Liver (tissue), 9 donors: ENCODE results near the gene MEGF11. TPM values are rescaled to one million over a fixed set of nuclear protein-coding genes. Genes with fewer than 3 reads are reported as not detected.

Experiments
- DNase-seq: peaks from one replicate; pipeline ENCODE4 v3.0.0-alpha.2; 2017; ENCODE audit warnings: low spot score
- H3K27ac ChIP-seq, 2 donors: one replicate each; pipeline ENCODE4 v1.7.0; 2013; ENCODE audit warnings: inconsistent platforms in 2 of 2, low read length in 2 of 2, control low read depth in 1 of 2, low read depth in 1 of 2, mild to moderate bottlenecking in 1 of 2
- H3K27me3 ChIP-seq, 4 donors: one replicate each; pipeline versions ENCODE4 v1.6.1 to v1.7.0; 2013; ENCODE audit warnings: low read length in 3 of 4, inconsistent platforms in 1 of 4, mild to moderate bottlenecking in 1 of 4, moderate library complexity in 1 of 4; ENCODE audit not compliant: control insufficient read depth in 4 of 4, insufficient read depth in 4 of 4
- H3K36me3 ChIP-seq, 4 donors: one replicate each; pipeline versions ENCODE4 v1.6.1 to v1.7.0; 2013; ENCODE audit warnings: low read length in 3 of 4, mild to moderate bottlenecking in 3 of 4, low read depth in 1 of 4, moderate library complexity in 1 of 4; ENCODE audit not compliant: control insufficient read depth in 4 of 4, insufficient read depth in 3 of 4
- H3K4me1 ChIP-seq, 4 donors: one replicate each; pipeline versions ENCODE4 v1.6.1 to v1.7.0; 2013; ENCODE audit warnings: low read length in 3 of 4, mild to moderate bottlenecking in 3 of 4, moderate library complexity in 1 of 4; ENCODE audit not compliant: control insufficient read depth in 4 of 4, insufficient read depth in 4 of 4
- H3K4me3 ChIP-seq, 3 donors: one replicate each; pipeline versions ENCODE4 v1.6.1 to v1.7.0; 2013; ENCODE audit warnings: low read length in 3 of 3, control low read depth in 1 of 3, low read depth in 1 of 3, mild to moderate bottlenecking in 1 of 3
- H3K9ac ChIP-seq, 2 donors: one replicate each; pipeline ENCODE4 v1.7.0; 2013; ENCODE audit warnings: low read length in 2 of 2, mild to moderate bottlenecking in 2 of 2, moderate library complexity in 2 of 2, control low read depth in 1 of 2, low read depth in 1 of 2
- H3K9me3 ChIP-seq, 4 donors: one replicate each; pipeline versions ENCODE4 v1.6.1 to v1.7.0; 2013; ENCODE audit warnings: low read length in 3 of 4; ENCODE audit not compliant: control insufficient read depth in 4 of 4
- EGR1 ChIP-seq, 2 donors: IDR thresholded peaks; 2 replicates each; pipeline ENCODE4 v1.6.1; 2016 to 2018; ENCODE audit warnings: antibody characterized with exemption in 2 of 2, low read depth in 2 of 2
- FOXA1 ChIP-seq: IDR thresholded peaks from 2 replicates; pipeline ENCODE4 v1.6.1; 2016; ENCODE audit warnings: antibody characterized with exemption
- FOXA2 ChIP-seq: IDR thresholded peaks from 2 replicates; pipeline ENCODE4 v1.6.1; 2016; ENCODE audit warnings: antibody characterized with exemption
- GABPA ChIP-seq, 2 donors: IDR thresholded peaks in 1 of 2; conservative IDR thresholded peaks in 1 of 2; 2 replicates each; pipeline ENCODE4 v1.6.1; 2016; ENCODE audit warnings: antibody characterized with exemption in 2 of 2, mild to moderate bottlenecking in 1 of 2, moderate library complexity in 1 of 2
- HNF4A ChIP-seq, 2 donors: conservative IDR thresholded peaks; 2 replicates each; pipeline ENCODE4 v1.6.1; 2016; ENCODE audit warnings: antibody characterized with exemption in 2 of 2, mild to moderate bottlenecking in 2 of 2
- HNF4G ChIP-seq: IDR thresholded peaks from 2 replicates; pipeline ENCODE4 v1.6.1; 2016; ENCODE audit warnings: antibody characterized with exemption
- JUND ChIP-seq, 2 donors: IDR thresholded peaks; 2 replicates each; pipeline ENCODE4 v1.6.1; 2016; ENCODE audit warnings: antibody characterized with exemption in 2 of 2
- NR2F2 ChIP-seq: IDR thresholded peaks from 2 replicates; pipeline ENCODE4 v1.6.1; 2016; ENCODE audit warnings: antibody characterized with exemption
- RAD21 ChIP-seq, 2 donors: IDR thresholded peaks; 2 replicates each; pipeline ENCODE4 v1.6.1; 2016; ENCODE audit warnings: antibody characterized with exemption in 2 of 2, mild to moderate bottlenecking in 2 of 2
- RXRA ChIP-seq, 2 donors: IDR thresholded peaks; 2 replicates each; pipeline ENCODE4 v1.6.1; 2017 to 2018; ENCODE audit warnings: antibody characterized with exemption in 2 of 2, mild to moderate bottlenecking in 1 of 2
- SP1 ChIP-seq: IDR thresholded peaks from 2 replicates; pipeline ENCODE4 v1.6.1; 2018; ENCODE audit warnings: antibody characterized with exemption, mild to moderate bottlenecking
- TAF1 ChIP-seq: conservative IDR thresholded peaks from 2 replicates; pipeline ENCODE4 v1.6.1; 2016; ENCODE audit warnings: antibody characterized with exemption, mild to moderate bottlenecking
- YY1 ChIP-seq: IDR thresholded peaks from 2 replicates; pipeline ENCODE4 v1.6.1; 2016; ENCODE audit warnings: antibody characterized with exemption, mild to moderate bottlenecking
- WGBS: extraction: QIAGEN DNeasy Blood & Tissue Kit; methylation state at CpG from one replicate; pipeline ENCODE4 v1.1.7; 2013; 5-methylcytosine and 5-hydroxymethylcytosine counted together
- polyA plus RNA-seq, 2 donors: library from polyadenylated mRNA; stranded (reverse) in 1 of 2; unstranded in 1 of 2; fragments of 200-250 nt in 1 of 2; fragments of >200 nt in 1 of 2; fragmentation: Nextera tagmentation in 1 of 2; extraction: Ambion mirVana in 1 of 2; gene quantifications; one replicate each; pipeline versions ENCODE4 v1.2.1 to v1.2.3, GENCODE V29; 2013 to 2015
- total RNA-seq, 2 donors: library from RNA; depleted of rRNA; stranded (reverse); fragments of >200 nt; gene quantifications; one replicate each; pipeline ENCODE4 v1.2.3, GENCODE V29; 2014
- TF ChIP-seq, protein P1 (sequence below): fragments of 150-350 bp; IDR thresholded peaks from 2 replicates; pipeline ENCODE4 v1.5.1; 2017; ENCODE audit warnings: improper control_type of control experiment, low read depth, low read length; ENCODE audit not compliant: missing input control
- TF ChIP-seq, protein P2 (sequence below): IDR thresholded peaks from 2 replicates; pipeline ENCODE4 v1.6.1; 2016; ENCODE audit warnings: antibody characterized with exemption
- TF ChIP-seq, protein P3 (sequence below): IDR thresholded peaks from 2 replicates; pipeline ENCODE4 v1.6.1; 2016; ENCODE audit warnings: antibody characterized with exemption, mild to moderate bottlenecking
- donor health status: healthy.
- donor health status: healthy.
- donor health status: healthy.
- donor health status: healthy.
- donor health status: healthy.

Gene MEGF11
- total and polyA plus RNA-seq, 4 donors, result under 0.01 to 0.51 (median 0.03) TPM; not detected in 1

DNA sequence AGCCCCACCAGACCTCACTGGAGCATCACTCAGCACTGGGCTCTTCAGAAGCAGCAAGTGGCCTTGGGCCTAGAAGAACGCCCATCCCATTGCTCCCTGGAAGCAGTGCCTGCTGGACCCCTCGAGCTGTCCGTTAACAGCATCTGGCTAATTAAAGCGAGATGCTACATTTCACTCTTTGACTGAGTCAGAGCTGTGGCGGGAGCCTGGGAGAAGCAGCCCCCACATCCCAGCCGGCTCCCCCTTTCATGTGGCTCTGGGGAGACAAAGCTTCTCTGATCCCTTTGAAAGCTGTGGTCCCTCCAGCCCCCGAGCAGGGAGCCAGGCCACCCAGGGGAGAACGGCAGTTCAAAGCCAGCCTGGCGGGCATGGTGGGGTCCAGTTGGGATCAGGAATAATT lies 103.7 kb downstream of the MEGF11 start:
- no peak for DNase-seq
- Histone ChIP-seq H3K27me3 (no peaks in the 10 kb centered on the region), H3K27ac (no peak overlapping the region), H3K9ac (no peak overlapping the region), H3K4me3 (no peak overlapping the region), H3K36me3 (no peaks in the 10 kb centered on the region), H3K4me1 (no peaks in the 10 kb centered on the region), H3K9me3 (no peaks in the 10 kb centered on the region)
- 82% methylated on average over 9 of the region's 9 CpGs for WGBS
- TF ChIP-seq, protein P1, sequence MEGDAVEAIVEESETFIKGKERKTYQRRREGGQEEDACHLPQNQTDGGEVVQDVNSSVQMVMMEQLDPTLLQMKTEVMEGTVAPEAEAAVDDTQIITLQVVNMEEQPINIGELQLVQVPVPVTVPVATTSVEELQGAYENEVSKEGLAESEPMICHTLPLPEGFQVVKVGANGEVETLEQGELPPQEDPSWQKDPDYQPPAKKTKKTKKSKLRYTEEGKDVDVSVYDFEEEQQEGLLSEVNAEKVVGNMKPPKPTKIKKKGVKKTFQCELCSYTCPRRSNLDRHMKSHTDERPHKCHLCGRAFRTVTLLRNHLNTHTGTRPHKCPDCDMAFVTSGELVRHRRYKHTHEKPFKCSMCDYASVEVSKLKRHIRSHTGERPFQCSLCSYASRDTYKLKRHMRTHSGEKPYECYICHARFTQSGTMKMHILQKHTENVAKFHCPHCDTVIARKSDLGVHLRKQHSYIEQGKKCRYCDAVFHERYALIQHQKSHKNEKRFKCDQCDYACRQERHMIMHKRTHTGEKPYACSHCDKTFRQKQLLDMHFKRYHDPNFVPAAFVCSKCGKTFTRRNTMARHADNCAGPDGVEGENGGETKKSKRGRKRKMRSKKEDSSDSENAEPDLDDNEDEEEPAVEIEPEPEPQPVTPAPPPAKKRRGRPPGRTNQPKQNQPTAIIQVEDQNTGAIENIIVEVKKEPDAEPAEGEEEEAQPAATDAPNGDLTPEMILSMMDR, result no peak
- no peak for TF ChIP-seq RXRA (IDR thresholded peaks at IDR 0.05)
- TF ChIP-seq EGR1 (IDR thresholded peaks at IDR 0.05; ENCODE audit: low read depth in 2 of 2), result no peak
- TF ChIP-seq HNF4G, result no peak
- TF ChIP-seq JUND (IDR thresholded peaks at IDR 0.05), result no peak
- TF ChIP-seq, protein P2, sequence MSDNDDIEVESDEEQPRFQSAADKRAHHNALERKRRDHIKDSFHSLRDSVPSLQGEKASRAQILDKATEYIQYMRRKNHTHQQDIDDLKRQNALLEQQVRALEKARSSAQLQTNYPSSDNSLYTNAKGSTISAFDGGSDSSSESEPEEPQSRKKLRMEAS, result no peak
- TF ChIP-seq FOXA1, result no peak
- TF ChIP-seq RAD21 (IDR thresholded peaks at IDR 0.05), result no peak
- no peak for TF ChIP-seq SP1
- TF ChIP-seq YY1, result no peak
- TF ChIP-seq, protein P3, sequence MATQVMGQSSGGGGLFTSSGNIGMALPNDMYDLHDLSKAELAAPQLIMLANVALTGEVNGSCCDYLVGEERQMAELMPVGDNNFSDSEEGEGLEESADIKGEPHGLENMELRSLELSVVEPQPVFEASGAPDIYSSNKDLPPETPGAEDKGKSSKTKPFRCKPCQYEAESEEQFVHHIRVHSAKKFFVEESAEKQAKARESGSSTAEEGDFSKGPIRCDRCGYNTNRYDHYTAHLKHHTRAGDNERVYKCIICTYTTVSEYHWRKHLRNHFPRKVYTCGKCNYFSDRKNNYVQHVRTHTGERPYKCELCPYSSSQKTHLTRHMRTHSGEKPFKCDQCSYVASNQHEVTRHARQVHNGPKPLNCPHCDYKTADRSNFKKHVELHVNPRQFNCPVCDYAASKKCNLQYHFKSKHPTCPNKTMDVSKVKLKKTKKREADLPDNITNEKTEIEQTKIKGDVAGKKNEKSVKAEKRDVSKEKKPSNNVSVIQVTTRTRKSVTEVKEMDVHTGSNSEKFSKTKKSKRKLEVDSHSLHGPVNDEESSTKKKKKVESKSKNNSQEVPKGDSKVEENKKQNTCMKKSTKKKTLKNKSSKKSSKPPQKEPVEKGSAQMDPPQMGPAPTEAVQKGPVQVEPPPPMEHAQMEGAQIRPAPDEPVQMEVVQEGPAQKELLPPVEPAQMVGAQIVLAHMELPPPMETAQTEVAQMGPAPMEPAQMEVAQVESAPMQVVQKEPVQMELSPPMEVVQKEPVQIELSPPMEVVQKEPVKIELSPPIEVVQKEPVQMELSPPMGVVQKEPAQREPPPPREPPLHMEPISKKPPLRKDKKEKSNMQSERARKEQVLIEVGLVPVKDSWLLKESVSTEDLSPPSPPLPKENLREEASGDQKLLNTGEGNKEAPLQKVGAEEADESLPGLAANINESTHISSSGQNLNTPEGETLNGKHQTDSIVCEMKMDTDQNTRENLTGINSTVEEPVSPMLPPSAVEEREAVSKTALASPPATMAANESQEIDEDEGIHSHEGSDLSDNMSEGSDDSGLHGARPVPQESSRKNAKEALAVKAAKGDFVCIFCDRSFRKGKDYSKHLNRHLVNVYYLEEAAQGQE, result no peak
- TF ChIP-seq GABPA (IDR thresholded peaks at IDR 0.05 in 1 of 2, conservative IDR thresholded peaks at IDR 0.05 in 1 of 2), result no peak
- TF ChIP-seq NR2F2, result no peak
- TF ChIP-seq HNF4A (conservative IDR thresholded peaks at IDR 0.05), result no peak

DNA sequence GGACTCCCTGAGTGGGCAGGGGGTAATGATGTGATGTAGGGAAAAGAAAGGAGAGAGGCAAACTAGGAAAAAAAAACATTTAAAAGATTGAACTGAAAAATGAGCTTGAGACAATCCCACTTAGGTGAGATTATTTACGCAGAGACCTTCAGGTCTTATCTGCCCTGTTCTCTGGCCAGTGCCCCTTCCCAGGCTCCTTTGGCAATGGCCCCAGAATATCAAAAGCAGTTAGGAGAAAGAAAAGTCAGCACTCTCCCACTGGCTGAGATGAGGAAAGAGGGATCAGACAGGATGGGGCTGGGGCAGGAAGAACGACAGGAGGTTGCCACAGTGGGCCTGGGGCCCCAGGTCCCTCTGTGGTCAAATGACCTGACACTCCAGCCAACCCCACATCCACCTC lies 105.4 kb downstream of the MEGF11 start:
- Histone ChIP-seq H3K9me3 (no peaks in the 10 kb centered on the region), H3K4me3 (no peak overlapping the region), H3K9ac (no peak overlapping the region), H3K36me3 (no peaks in the 10 kb centered on the region), H3K27ac (no peak overlapping the region), H3K27me3 (no peaks in the 10 kb centered on the region), H3K4me1 (no peaks in the 10 kb centered on the region)
- TF ChIP-seq GABPA (IDR thresholded peaks at IDR 0.05 in 1 of 2, conservative IDR thresholded peaks at IDR 0.05 in 1 of 2) (no peak), SP1 (no peak), HNF4A (conservative IDR thresholded peaks at IDR 0.05) (no peak), TAF1 (no peak), FOXA2 (no peak), RXRA (IDR thresholded peaks at IDR 0.05) (no peak), EGR1 (IDR thresholded peaks at IDR 0.05; ENCODE audit: low read depth in 2 of 2) (no peak), JUND (IDR thresholded peaks at IDR 0.05) (no peak)
- TF ChIP-seq, protein P1, result no peak
- TF ChIP-seq, protein P2, result no peak
- no peak for DNase-seq
- WGBS, result 66% methylated on average over 2 of the region's 2 CpGs
